GM21381 (cell line): ENCODE data around the gene ANO6.
A peak's percentile ranks its signal among the peaks of the same experiment; 100 is the strongest.
"Not testable (repeated sequence)": the region's sequence is repeated elsewhere in the genome, so short reads cannot be mapped to it uniquely, and the experiment has no call there.

Experiments used
- ATAC-seq: cut with Tn5 transposase; IDR thresholded peaks from one replicate; pipeline ENCODE4 v1.9.1; 2021; ENCODE audit warnings: mild to moderate bottlenecking, moderate library complexity; ENCODE audit not compliant: unreplicated experiment

The ANO6 gene

DNA sequence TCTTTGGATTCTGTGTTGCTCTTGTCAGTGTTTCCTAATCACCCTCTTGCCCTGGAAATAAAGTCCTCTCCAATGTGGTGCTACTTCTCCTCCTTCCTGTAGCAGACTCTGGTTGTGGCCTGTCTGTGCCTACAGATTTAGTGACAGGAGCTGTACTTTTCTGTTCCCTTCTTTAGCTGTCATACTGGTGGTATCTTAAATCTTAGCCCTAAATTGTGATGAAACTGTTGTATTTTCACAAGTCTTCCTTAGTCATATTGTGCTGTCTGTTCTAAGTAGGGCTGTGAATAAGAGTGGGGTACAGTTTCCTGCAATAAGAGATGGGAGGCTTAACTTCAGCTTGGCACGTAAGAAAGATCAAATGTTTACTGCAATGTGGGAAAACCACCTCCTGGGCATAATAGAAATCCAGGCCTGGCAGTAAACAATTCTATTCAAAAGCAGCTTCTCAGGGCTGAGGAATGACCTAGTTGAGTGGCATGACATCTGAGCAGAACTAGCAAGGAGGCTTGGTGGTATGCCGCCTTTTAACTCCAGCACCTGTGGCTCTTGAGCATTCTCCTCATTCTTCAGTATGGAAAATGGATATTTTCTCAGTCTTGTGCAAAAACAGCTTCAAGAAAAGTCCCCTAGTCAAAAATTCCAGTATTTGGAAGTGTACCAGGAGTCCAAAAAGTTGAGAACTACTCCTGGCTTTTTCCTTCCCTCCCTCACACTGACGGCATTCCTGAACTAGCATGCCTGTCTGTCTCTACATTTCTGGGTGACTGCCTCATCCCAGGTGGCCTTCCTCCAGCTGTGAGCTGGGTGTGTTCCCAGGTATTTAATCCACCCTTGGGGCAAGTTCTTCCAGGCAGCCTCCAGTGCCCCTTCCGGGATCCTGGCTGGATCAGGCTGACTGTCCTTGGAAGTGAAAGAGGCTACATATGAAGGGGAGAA lies 19.5 kb downstream of the ANO6 start:
- no peak for ATAC-seq

DNA sequence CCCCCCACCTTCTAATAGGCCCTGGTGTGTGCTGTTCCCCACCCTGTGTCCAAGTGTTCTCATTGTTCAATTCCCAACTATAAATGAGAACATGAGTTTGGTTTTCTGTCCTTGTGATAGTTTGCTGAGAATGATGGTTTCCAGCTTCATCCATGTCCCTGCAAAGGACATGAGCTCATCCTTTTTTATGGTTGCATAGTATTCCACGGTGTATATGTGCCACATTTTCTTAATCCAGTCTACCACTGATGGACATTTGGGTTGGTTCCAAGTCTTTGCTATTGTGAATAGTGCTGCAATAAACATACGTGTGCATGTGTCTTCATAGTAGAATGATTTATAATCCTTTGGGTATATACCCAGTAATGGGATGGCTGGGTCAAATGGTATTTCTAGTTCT lies 20.5 kb downstream of the ANO6 start:
- ATAC-seq = not testable (repeated sequence)

DNA sequence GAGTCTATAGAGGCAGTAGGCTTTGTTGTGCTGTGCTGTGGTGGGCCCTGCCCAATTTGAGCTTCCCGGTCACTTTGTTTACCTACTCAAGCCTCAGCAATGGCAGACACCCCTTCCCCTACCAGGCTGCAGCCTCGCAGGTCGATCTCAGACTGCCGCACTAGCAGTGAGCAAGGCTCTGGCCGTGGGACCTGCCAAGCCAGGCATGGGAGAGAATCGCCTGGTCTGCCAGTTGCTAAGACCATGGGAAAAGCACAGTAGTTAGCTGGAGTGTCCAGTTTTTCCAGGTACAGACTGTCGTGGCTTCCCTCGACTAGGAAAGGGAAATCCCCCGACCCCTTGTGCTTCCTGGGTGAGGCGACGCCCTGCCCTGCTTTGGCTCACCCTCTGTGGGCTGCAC lies 26.3 kb downstream of the ANO6 start:
- no peak for ATAC-seq

DNA sequence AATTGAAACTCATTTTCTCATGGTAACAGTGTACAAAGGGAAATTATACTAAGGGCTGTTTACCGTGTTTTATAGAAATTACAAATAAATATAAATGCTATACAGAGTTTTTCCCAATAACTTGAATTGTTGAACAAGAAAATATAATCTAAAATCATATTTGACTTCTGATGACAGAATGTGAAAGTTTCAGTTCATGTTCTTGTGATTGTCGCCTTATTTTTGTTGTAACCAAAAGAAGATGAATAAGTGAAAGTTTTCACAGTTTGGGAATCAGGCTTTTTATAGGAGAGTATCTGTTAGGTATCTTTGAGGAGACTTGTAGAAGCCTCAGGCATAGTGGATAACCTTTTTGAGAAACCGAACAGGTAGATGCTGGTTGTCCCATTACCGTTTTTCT lies 28.1 kb downstream of the ANO6 start:
- ATAC-seq = no peak

DNA sequence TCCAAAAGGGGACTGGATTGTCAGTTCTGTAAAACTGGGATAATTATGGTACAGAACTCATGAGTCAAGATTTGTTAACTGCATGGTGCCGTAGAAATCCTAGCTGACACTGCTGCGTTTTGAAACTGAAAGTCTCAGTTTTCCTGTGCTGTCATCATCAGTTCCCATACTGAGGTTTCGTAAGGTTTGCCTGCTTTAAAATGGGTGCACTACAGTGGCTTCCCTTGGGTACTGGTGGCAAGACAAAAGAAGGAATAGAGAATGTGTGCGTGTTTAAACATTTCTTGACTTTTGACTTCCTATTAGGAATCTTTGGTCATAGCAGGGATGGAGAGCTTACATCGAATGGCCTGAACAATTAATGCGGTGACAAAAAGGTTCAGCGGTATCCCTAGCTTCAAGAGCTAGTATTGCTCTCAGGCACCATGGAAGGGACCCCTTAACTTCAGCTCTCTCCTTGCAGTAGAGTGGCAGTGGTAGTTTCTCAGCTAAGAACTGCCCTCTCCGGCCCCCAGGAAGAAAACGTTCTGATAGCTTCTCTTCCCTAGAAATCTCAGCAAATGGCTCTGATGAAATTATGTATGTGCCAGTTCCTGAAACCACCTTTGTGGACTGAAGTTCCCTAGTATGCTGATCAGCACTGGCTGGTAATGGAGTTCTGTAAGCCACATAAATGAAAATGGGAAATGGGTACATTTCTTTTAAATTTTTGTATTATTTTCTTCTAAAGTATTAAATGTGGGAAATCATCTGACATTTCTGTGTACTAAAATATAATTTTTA lies 28.9 kb downstream of the ANO6 start:
- peak; percentile 91 for ATAC-seq

DNA sequence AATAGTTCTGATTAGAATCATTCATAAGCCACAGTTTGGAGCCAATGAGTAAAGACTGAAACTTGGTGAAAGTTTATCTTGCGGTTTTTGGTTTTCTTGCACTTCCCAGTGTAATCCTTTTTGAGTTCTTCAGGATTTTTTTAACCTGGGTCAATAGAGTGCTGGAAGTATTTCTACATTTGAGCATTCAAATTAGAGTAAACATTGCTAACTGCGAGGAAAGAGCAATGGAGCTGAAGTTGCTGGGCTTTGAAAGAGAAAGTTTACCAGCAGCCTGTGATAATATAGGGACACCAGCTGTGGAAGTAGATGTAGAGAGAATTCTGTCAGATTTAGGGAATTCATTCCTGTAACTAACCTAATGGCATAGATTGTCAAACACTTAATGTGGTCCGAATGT lies 30.3 kb downstream of the ANO6 start:
- no peak for ATAC-seq

DNA sequence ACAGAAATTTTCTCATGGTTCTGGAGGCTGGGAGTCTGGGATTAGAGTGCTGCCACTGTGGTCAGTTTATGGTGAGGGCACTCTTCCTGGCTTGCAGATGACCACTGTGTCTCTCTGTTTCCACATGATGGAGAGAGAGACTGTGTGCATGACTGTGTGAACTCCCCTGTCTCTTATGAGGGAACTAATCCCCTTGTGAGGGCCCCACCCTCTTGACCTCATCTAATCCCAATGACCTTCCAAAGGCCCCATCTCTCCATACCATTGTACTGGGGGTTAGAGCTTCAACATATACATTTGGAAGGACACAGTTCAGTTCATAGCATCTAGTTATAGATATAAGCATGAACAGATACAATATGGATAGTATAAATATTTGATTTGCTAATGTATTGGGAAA lies 31.7 kb downstream of the ANO6 start:
- ATAC-seq = no peak

DNA sequence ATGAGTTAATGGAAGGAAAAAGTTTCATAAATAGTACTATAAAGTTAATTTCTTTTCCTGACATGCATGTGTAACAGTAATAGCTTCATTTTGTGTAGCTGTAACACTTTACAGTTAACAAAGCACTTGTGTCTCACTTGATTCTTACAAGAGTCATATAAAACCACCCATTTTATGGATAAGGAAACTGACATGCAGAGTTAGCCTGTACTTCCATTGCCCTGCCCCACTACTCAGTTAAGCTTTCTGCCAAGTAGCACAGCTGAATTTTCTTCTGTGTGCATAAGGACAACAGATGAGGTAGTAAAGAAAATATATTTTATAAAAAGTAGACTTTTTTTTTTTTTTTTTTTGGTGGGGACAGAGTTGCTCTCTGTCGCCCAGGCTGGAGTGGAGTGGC lies 32.2 kb downstream of the ANO6 start:
- no peak for ATAC-seq

DNA sequence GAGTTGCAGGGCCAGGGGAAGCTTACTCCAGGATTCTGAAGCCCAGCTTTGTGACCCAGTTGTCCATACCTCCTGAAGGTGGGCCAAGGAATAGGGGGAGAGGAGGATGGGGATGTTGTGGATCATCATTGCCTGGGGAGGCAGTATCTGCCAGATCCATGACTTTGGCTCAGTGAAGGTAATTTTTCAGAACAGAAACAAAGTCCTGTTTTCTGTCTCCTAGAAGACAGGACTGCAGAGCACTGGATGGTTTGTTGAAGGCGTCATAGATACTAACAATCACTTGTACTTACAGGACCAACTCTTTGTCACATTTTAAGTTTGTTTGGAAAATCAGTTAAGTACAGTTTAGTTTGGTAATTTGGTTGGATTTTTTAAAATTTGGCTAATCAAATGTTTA lies 38.4 kb downstream of the ANO6 start:
- ATAC-seq = no peak

DNA sequence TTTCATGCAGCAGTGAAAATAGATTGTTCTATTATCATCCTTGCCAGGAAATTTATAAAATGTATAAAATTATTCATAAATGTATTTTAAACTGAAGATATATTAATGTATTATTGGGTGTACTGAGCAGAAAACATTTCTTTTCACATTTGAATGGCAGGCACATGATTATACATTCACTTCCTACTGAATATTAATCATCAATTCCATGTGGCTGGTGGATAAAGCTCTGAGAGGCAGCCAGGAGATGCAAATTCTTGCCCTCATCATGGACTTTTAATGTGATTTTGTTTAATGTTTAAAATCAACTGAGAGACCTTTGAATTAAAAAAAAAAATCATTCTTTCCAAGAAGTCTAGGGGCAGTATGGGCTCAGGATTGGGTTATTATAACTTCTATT lies 40.8 kb downstream of the ANO6 start:
- ATAC-seq = peak; percentile 12

DNA sequence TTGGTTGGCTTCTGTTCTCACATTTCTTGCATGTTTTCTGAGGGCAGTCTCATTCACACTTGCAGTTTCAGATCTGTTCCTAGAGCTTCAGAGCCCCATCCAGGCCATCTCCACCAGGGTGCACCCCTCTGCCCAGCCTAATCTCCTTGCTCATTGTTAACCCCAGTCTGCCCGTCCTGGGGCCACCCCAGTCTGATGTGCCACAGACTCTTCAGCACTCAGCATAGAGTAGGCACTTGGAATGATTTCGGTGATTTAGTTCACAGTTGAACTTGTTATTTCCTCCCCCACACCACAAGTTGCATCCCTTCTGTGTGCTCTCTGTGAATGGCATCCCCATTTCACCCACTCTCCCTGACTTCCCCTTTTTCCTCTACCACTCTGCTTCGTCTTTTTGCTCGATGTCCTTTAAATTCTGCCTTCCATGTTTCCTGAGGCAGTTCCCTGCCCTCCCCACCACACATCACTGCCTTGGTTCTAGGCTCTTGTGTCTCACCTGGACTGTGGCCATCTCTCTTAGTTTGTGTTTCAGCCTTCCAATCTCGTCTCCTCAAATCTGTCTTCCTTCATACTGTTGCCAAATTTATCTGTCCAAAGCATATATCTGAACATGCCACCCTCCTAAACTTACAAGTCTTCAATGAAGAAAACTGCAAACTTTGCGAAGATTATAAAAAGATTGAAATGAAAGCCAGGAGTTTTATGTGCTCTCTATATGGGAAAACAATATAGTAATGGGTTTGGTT lies 41.5 kb downstream of the ANO6 start:
- peak; percentile 80 for ATAC-seq

DNA sequence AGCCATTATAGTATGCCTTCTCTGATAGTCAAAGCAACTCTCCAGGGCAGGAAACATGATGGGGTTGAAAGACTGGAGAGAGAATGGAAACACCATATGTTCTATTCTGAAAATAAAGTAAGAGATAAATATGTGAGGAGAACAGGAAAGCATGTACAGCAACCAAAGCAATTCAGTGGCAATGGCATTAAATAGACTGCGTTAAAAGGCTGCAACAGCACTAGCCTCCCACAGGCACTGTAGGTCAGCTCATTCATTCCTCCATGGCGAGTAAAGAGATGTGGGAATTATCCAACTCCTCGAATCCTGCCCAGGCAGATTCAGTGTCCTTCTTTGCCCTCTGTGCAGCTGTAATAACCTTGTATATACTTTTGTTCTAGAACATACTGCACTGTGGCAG lies 43.8 kb downstream of the ANO6 start:
- no peak for ATAC-seq

DNA sequence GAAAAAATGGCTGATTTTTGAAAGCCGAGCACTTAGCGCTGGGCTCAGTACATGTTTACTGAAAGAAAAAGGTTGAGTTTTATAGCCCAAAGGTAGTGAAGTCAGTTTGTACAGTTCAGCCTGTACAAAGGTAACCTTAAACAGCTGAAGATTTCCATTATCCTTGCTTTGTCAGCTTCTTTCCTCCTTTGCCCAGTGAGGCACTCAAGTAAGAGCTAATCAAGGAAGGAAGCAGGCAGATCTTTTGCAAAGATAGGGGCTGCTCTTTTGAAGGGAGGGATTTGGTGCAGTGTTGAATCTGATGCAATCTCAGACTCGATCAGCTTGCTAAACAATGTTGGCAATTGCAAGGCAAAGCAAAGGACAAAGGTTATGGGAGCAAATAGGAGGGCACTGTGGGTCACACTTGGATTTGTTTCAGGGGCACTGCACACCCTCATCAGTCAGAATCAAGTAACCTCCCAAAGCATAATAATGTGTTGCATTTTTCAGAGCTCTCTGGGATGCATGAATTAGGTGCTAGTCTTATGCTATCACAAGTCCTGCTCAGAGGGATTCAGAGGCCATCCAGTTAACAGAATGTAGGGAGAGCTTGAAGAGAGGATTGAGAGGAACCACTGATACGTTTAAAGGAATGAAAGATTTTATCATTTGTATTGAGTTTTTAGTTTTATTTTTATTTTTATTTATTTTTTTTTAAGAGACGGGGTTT lies 44.4 kb downstream of the ANO6 start:
- no peak for ATAC-seq

DNA sequence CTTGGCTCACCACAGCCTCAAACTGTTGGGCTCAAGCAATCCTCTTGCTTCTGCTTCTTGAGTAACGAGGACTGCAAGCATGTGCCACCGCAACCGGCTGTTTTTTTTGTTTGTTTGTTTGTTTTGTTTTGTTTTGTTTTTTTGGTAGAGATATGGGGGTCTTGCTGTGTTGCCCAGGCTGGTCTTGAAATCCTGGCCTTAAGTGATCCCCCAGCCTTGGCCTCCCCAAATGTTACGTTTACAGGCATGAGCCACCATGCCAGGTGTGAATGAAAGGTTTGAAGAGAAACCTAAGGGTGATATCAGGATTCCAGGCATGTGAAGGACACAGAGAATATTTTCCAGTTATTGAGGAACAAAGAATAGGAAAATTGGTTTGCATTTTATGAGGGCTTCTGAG lies 45.0 kb downstream of the ANO6 start:
- no peak for ATAC-seq

DNA sequence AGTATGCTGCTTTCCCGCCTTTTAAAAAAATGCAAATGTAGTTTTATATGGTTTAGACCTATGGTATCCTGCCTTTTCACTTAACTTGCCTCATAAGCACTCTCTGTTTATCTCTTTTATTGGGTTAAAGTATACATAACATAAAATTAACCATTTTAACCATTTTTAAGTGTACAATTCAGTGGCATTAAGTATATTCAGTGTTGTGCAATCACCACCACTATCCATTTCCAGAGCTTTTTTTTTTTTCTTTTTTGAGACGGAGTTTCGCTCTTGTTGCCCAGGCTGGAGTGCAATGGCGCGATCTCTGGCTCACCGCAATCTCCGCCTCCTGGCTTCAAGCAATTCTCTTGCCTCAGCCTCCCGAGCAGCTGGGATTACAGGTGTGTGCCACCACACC lies 46.3 kb downstream of the ANO6 start:
- not testable (repeated sequence) for ATAC-seq

DNA sequence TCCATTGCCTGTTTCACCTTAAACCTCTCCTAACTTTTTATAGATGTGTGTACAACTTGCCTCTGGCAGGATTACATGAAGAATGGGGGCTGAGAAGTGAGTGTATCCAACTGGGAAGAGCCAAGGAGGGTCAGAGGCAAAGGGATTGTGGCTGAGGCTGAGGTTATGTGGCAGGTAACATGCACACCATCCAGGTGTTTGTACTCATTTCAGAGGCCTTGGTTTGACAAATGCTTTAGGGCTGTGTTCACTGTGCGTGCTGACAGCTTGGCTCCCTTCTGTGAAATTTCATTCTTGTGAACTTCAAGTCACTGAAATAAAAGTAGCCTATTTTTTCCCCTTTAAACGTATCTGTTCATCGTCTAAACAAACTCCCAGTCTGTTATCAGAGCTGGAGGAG lies 47.7 kb downstream of the ANO6 start:
- no peak for ATAC-seq

DNA sequence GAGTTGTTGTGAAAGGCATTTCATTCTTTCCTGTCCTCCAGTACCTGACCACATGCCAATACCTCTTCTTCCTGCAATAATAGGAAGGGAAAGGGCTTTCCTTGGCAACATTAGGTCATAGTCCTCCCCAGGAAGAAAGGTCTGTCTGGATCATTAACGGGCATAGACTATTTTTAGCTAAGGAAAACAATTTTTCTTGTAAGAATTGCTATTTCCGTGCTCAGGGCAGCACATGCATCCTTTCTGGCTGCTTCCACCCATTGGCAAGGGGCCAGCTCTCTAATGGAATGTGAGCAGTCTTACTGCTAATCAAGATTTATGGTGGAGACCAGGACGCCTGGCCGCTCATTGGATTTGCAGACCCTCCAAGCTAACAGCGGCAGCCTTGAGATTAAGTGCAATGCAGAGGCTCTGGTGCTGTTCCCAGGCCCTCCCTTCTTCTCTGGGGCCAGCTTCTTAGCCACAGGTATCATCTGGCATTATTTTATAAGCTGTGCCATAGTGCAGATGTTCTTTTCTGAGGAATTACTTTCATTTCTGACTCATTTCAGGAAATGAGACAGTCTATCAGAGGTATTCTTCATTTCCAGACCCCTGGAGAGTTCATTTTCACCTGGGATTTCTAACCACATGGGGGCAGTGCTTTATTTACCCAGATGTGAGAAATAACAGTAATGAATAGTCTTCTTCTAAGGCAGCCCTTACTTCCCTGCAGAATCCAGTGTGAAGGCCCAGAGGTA lies 52.9 kb downstream of the ANO6 start:
- ATAC-seq = no peak

DNA sequence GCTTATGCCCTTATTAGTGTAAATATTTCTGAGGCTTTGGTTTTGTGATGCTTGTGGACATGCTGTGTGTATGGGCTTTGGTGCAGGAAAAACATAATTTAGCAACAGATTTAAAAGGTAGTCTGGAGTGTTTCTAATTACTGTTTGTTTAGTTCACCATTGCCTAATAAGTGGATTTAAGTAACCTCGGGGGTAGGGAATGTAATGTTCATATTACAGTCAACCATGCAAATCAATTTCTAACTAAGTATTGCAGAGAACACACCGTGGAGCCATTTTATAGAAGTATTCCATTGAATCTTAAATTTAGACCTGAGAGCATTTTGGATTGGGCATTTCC lies 53.5 kb downstream of the ANO6 start:
- no peak for ATAC-seq

DNA sequence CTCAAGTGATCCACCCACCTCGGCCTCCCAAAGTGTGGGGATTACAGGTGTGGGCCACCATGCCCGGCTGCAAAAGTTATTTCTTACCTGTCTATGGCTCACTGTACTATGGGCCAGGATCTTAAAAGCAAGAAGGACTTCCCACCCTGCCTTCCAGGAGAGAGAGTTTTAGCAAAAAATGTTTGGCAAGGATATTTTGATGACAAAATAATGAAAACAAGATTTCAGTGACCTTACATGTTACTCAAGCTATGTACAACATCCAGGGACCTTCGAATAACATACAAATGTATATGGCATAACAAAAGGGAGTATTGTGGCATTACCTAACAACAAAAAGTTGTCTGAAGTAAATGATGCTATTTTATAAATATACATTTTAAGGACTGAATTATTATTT lies 55.1 kb downstream of the ANO6 start:
- ATAC-seq = no peak

DNA sequence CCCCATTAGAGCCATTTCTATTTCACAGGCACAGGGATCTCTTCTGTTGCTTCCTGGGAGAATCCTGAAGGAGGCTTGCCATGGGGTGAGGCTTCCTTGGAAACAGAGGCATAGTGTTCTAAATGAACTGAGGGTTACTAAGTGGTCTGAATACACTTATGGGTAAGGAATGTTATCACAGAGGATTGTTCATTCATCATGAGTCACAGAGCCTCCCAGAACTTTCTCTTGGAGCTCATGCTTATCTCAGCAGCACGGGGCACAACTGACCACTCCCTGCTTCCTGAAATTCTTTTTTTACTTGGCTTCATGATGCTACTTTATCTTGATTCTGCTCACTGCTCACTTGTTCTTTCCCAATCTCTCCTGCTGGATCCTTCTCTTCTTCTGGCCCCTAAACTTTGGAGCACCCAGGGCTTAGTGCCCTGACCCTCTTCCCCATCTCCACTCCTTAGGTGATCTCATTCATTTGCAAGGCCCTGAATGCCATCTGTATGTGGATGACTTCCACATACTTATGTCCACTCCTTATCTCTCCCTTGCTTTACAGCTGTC lies 57.9 kb downstream of the ANO6 start:
- ATAC-seq = no peak
